ENCODE measurements around the gene CALHM5.

CALHM5 gene

GRCh38 chr6:116529466-116530290, 18.2 kb downstream of the CALHM5 start:
- TF ChIP-seq, protein P1, sequence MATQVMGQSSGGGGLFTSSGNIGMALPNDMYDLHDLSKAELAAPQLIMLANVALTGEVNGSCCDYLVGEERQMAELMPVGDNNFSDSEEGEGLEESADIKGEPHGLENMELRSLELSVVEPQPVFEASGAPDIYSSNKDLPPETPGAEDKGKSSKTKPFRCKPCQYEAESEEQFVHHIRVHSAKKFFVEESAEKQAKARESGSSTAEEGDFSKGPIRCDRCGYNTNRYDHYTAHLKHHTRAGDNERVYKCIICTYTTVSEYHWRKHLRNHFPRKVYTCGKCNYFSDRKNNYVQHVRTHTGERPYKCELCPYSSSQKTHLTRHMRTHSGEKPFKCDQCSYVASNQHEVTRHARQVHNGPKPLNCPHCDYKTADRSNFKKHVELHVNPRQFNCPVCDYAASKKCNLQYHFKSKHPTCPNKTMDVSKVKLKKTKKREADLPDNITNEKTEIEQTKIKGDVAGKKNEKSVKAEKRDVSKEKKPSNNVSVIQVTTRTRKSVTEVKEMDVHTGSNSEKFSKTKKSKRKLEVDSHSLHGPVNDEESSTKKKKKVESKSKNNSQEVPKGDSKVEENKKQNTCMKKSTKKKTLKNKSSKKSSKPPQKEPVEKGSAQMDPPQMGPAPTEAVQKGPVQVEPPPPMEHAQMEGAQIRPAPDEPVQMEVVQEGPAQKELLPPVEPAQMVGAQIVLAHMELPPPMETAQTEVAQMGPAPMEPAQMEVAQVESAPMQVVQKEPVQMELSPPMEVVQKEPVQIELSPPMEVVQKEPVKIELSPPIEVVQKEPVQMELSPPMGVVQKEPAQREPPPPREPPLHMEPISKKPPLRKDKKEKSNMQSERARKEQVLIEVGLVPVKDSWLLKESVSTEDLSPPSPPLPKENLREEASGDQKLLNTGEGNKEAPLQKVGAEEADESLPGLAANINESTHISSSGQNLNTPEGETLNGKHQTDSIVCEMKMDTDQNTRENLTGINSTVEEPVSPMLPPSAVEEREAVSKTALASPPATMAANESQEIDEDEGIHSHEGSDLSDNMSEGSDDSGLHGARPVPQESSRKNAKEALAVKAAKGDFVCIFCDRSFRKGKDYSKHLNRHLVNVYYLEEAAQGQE (IDR thresholded peaks at IDR 0.05; ENCODE audit: insufficient read depth in 1 of 2, low read depth in 2 of 2, low read length in 2 of 2), result no peak
- TF ChIP-seq POLR2AphosphoS5 (IDR thresholded peaks at IDR 0.05; ENCODE audit: low read depth, low read length), result no peak
- TF ChIP-seq TAF1 (IDR thresholded peaks at IDR 0.05; ENCODE audit: borderline replicate concordance, insufficient read depth, low read length), result no peak
- no peak for TF ChIP-seq SIN3A (IDR thresholded peaks at IDR 0.05; ENCODE audit: borderline replicate concordance, insufficient read depth, low read length)
- TF ChIP-seq FOXP2 (optimal IDR thresholded peaks at IDR 0.05; ENCODE audit: borderline replicate concordance, extremely low read depth, extremely low read length, insufficient read depth), result no peak

GRCh38 chr6:116530436-116530835, 19.0 kb downstream of the CALHM5 start:
- TF ChIP-seq, protein P1 (IDR thresholded peaks at IDR 0.05; ENCODE audit: insufficient read depth in 1 of 2, low read depth in 2 of 2, low read length in 2 of 2), result no peak
- TF ChIP-seq SIN3A (IDR thresholded peaks at IDR 0.05; ENCODE audit: borderline replicate concordance, insufficient read depth, low read length) (no peak), TAF1 (IDR thresholded peaks at IDR 0.05; ENCODE audit: borderline replicate concordance, insufficient read depth, low read length) (no peak), POLR2AphosphoS5 (IDR thresholded peaks at IDR 0.05; ENCODE audit: low read depth, low read length) (no peak), FOXP2 (optimal IDR thresholded peaks at IDR 0.05; ENCODE audit: borderline replicate concordance, extremely low read depth, extremely low read length, insufficient read depth) (no peak)

GRCh38 chr6:116531675-116532570, 20.5 kb downstream of the CALHM5 start:
- TF ChIP-seq SIN3A (IDR thresholded peaks at IDR 0.05; ENCODE audit: borderline replicate concordance, insufficient read depth, low read length) (no peak), POLR2AphosphoS5 (IDR thresholded peaks at IDR 0.05; ENCODE audit: low read depth, low read length) (no peak), TAF1 (IDR thresholded peaks at IDR 0.05; ENCODE audit: borderline replicate concordance, insufficient read depth, low read length) (no peak), FOXP2 (optimal IDR thresholded peaks at IDR 0.05; ENCODE audit: borderline replicate concordance, extremely low read depth, extremely low read length, insufficient read depth) (no peak)
- TF ChIP-seq, protein P1 (IDR thresholded peaks at IDR 0.05; ENCODE audit: insufficient read depth in 1 of 2, low read depth in 2 of 2, low read length in 2 of 2), result no peak

- TF ChIP-seq, protein P1 (IDR thresholded peaks at IDR 0.05; ENCODE audit: insufficient read depth in 1 of 2, low read depth in 2 of 2, low read length in 2 of 2), result no peak
- TF ChIP-seq FOXP2 (optimal IDR thresholded peaks at IDR 0.05; ENCODE audit: borderline replicate concordance, extremely low read depth, extremely low read length, insufficient read depth) (no peak), TAF1 (IDR thresholded peaks at IDR 0.05; ENCODE audit: borderline replicate concordance, insufficient read depth, low read length) (no peak), SIN3A (IDR thresholded peaks at IDR 0.05; ENCODE audit: borderline replicate concordance, insufficient read depth, low read length) (no peak), POLR2AphosphoS5 (IDR thresholded peaks at IDR 0.05; ENCODE audit: low read depth, low read length) (no peak)
These were observed 22.0 kb downstream of the CALHM5 start for GRCh38 chr6:116533233-116533957.

Data from PFSK-1 (cell line).